ENCODE results near the gene ISG20L2.

Gene ISG20L2

GRCh38 chr1:156705918-156706656 lies 22.5 kb downstream of the ISG20L2 start:
- DNase-seq, result peak; percentile 19

DNA sequence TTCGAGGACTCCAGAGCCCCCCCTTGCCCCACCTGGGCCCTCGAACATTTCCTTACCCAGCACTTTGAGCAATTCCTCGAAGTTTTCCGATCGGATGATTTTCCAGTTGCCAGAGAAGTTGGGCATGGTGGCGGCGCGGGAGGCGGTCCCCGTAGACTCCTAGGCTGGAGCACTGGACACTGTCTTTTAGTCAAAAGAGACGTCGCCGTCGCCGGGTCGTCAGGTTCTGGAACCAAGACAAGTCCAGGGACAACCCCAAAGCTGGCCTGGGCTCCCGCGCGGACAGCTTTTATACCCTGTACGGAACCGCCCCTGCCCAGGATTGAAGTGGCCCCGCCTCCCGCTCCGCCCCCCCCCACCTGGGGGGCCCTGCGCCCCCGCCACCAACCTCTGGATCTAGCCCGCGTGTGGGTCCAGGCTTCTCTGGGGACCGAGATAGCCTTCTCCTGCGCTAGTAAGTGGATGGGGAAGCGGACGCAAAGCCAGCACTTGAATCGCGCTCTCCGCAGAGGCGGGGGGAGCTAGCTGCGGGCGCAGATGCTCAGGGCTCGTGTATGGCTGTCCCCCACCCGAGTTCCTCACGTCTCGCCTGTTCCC lies 23.1 kb downstream of the ISG20L2 start, which contains the start of gene CRABP2:
Gene CRABP2 (minus strand): TSS at position 263 of the 597 bp plus-strand sequence. CDS start 137 bp downstream, at position 126.
- DNase-seq, result no peak

DNA sequence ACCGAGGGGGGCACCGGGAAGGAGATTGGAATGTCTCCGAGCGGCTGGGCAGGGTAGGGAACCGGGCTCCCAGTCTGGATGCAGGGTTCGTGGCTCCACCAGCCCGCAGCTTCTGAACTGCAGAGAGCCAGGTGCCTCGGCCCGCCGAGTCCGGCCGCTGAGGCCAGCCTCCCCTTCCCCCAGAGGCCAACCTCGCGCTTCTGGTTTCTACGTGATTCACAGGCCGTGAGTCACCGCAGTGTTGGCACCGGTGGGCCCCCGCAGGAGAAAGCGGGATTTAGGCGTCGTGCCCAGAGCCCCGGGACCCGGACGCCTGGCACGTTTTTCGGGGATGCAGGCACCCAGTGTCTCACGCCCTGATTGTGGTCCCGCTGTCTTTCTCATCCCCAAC lies 23.6 kb downstream of the ISG20L2 start:
- no peak for DNase-seq

DNA sequence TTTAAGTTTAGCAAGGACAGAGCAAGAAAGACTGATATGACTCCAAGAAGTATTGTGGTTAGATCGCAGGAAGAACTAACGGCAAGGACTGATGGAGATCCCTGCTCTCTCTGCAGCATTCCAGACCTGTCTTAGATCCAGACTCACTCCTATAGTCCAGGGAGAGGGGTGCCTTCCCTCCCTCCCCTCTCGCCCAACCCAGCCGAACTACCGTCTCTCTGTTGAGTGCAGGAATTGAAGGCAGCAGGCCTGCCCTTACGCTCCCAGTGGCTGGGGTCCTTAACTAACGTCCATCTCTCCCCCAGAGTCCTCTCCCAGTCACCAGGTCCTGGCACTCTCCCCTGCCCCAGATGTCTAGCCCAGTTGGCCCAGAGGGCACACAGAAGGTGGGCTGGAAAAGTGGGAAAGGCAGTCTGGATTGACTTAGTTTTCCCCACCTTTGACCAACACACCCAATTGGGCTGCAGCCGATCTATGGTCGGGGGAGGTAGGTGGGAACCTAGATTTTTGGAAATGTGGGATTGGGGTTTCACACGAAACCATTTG lies 24.3 kb downstream of the ISG20L2 start:
- no peak for DNase-seq

DNA sequence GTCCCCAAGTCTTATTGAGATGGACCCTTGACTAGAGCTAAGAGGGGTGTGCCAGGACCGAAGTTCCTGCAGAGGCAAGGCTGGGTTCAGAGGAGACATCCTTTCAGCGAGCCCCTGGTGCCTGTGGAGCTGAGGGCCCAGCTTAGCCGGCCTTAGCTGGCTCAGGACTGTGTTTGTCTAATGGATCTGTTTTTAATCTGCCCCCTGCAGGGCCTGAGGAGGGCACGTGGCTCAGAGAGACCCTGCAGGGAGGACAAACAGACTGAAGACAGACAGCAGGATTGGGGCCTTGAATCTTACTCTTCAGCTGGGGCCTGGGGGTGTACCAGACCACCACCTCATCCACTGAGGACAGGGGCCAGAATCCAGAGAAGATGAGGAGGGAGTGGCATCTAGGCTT lies 24.8 kb downstream of the ISG20L2 start:
- no peak for DNase-seq

- DNase-seq, result no peak
These were observed 25.2 kb downstream of the ISG20L2 start for GRCh38 chr1:156703336-156703735.

DNA sequence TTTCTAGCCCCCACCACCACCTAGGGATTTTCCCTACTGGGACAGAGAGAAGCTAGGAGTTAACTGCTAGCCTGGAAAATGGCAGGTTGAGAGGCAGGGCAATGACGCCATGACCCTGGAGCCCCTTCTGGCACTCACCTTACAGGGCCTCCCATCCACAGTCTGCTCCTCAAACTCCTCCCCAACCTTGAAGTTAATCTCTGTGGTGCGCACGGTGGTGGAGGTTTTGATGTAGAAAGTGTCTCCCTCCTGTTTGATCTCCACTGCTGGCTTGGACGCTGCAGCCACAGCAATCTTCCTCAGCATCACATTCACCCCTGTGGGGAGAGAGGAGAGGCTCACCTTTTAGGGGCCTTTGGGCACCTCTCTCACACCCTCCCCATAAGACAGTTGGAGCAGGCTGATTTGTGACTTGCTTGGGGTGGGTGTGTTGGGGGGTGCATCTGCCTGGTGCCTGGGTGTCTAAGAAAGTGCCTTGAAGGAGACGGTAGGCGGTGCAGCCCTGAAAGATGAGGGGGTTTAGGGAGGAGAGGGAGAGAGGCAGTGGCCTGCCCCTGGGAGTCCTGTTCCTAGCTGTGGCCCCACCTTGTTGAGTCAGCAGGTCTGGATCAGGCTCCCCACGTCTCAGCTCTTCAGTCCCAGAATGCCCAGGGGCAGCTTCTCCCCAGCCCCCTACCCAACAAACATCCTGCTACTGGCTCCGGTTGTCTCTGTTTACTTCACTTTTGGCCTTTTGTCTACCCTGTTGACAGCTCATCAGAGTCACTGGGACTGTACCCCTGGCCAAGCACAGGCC lies 27.6 kb downstream of the ISG20L2 start:
- DNase-seq, result no peak

GRCh38 chr1:156698995-156699394 lies 29.6 kb downstream of the ISG20L2 start:
- no peak for DNase-seq

- no peak for DNase-seq
These were observed 31.1 kb downstream of the ISG20L2 start for GRCh38 chr1:156697481-156697880.

DNA sequence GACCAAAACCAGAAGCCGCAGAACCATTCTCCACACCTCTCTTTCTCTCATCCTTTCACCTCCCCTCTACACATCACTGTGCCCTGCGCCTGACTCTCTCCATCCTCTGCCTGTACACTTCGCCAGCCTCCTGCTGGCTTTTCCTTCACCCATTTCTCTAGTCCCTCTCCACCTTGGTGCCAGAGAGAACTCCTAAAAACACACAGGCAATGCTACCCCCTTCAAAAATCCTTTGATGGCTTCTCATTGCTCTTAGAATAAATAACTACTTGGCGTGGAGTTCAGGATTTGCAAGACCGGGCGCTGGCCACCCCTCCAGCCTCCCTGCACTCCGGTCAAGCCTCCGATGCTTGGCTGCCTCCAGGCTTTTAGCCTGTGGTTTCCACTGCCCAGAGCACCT lies 31.8 kb downstream of the ISG20L2 start:
- no peak for DNase-seq

DNA sequence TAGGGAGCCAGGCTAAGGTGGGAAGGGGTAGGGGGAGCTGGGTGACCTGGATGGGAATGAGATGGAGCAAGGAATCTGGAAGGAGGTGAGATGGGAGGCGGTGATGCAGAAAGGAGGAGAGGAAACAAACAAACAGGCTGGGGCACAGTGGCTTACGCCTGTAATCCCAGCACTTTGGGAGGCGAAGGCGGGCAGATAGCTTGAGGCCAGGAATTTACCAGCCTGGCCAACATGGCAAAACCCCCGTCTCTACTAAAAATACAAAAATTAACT lies 33.9 kb downstream of the ISG20L2 start:
- no peak for DNase-seq

- DNase-seq, result no peak
These were observed 34.5 kb downstream of the ISG20L2 start for GRCh38 chr1:156693848-156694689.

- DNase-seq, result no peak
These were observed 35.4 kb downstream of the ISG20L2 start for GRCh38 chr1:156692925-156693847.

DNA sequence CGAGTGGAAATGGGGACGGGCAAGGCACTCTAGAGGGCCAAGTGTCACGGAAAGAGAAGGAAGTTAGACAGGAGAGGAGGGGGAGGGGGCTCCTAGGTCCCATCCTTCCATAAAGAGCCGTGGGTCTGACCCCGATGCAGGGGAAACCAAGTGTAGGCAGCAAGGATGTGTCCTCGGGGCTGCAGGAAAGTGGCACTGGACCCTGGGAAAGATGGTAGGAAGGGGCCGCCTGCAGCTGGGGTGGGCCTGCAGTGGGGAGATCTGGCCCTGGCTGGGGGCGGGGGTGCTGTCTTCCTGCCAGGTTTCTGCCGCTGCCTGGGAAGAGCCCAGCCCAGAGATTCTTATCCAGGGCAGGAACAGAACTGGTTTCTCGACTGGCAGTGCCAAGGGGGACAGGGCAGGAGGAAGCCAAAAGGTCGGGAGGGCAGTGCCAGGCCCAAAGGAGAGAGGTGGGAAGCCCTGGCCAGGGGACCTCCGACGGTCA lies 36.1 kb downstream of the ISG20L2 start:
- DNase-seq, result no peak

DNA sequence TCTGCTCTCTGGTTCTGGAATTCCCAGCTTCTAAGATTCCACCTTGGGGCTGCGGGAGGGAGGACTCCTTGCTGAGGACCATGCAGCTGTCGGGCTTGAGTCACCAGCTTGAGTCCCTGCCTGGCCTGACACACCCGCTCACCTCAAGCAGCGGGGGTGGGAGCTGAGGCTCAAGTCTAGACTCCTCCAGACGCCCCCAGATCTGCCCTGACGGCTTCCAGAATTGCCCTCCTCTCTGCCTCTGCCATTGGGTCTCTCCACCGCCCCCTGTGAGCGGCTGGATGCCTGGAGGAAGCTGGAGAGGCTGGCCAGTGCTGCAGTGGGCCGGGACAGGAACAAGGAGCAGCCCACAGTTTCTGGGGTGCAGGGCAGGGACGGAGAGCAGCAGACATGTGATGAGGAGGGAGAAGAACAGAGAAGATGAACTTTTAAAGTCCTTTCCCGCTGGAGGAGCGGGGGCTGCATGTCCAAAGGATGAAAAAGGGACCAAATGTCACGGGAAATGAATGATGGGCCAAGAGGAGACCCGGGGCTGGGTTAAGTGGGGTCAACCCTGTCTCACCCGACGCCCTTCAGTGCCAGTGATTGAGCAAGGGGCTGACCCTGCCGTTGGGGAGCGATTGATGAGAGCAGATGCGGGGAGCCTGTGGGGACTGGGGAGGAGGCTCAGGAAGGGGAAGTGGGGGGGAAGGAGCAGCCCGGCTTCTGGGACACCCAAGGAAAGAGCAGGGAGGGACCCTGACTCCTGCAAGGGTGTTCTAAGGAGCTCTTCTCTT lies 36.7 kb downstream of the ISG20L2 start:
- DNase-seq, result no peak

GRCh38 chr1:156691191-156691590 lies 37.4 kb downstream of the ISG20L2 start:
- DNase-seq, result no peak

DNA sequence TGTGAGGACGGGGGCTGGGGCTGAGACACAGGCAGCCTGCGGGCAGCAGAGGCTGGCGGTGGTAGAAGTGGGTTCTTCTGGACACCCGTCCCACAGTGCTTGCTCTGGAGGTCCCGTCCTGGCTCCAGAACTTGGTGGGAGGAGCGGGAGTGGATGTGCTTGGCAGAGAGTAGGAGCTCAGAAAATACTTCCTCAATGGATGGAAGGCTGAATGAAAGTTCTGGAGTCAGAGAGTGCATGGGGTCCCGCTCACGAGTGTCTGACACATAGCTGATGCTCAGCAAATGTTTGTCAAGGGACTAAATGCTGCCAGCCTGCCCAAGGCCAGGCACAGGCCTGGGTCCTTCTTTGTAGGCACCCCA lies 37.9 kb downstream of the ISG20L2 start:
- no peak for DNase-seq

DNA sequence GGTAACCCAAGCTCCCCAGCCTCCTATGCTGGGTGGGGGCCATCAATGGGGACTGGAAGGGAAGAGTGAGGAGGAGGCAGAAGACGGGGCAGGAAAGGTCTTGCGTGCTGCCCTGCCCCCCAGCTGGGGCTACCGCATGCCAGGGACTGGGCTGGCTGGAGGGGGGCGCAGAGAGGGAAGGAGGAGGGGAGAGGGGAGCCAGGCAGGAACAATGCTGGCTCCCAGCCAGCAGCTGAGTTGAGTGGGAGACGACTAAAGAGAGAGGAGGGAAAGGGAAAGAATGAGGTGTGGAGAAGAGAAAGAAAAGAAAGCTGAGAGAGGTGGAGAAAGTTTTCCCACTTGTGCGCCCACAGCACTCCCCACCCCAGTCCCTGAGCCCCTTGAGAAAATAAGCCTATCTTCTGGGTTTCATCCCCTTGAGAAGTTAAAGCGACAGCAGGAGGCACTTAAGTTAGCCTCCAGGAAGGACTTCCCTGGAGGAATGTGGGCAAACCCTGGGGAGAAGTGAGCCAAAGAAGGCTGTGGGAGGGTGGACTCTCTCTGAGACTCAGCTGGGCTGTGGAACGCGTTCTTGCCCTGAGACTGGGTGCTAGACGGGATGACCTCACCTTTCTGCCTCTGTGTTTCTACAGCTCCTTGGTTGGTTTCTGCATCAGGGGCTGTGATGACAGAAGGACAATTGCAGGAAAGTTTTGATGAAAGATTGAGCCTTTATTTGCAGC lies 38.5 kb downstream of the ISG20L2 start:
- DNase-seq, result no peak

DNA sequence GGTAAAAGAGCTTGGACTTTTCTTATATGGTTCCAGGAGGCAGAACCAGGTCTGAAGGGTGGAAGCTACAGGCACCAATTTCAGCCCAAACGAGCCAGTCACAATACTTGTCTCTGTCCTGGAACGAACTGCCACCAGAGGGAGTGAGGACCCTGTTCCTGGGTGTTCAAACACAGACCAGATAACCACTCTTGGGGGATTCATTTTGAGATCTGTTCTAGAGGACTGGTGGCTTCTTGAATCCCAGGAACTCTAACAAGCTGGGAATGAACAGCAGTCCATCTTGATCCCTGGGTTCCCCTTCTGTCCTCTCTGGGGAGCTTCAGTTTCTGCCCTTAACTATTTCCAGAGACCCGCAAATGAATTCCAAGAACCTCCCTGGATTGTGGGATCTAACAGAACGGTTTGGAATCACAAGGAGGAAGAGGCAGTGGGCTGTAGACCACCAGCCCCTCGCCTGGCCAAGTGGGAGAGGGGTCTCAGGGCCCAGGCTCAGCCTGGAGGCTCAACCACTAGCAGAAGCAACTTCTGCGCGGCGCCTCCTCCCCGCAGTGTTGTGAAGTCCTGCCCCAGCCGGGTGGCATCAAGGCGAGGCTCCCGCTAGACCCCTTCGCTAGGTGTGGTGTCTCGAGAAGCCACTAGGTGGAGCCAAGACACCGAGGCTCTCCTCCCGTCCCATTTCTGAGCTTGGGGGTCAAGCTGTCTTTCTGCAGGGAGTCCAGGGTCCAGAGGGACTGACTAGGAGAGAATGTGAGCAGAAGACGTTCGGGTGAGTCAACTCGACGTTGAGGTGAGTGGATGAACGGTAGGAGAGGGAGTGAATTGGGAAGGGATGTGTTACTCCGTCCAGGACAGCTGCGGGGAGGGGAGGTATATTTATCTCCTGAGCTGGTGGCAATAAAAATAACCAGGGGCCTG lies 39.3 kb downstream of the ISG20L2 start:
- DNase-seq, result peak; percentile 58

Data from midbrain (tissue), 1 donor.